ENCODE data around the gene A2ML1. TPM values are rescaled to one million over a fixed set of nuclear protein-coding genes. Genes with fewer than 3 reads are reported as not detected.
"Not testable (repeated sequence)": the region's sequence is repeated elsewhere in the genome, so short reads cannot be mapped to it uniquely, and the experiment has no call there.

Gene A2ML1
- total RNA-seq, 1 donor from 2014 or later = not detected

GRCh38 chr12:8914716-8915526, 92.5 kb downstream of the A2ML1 start:
- ATAC-seq (ENCODE audit: low read depth) (peak; percentile 83), DNase-seq (peak; percentile 65)
- no peak for TF ChIP-seq CTCF (IDR thresholded peaks at IDR 0.05)
- intact Hi-C loops (cut with micrococcal nuclease) = loop anchor here (1.0 to 2.0 kb wide), 2 partner anchors 34 to 672 kb away; partner anchors contain the start of gene M6PR
- H3K4me3 Mint-ChIP-seq = no peak overlapping the region
- peaks cover 25% of the 10 kb centered on the region for H3K4me1 Mint-ChIP-seq
- H3K27ac Mint-ChIP-seq = no peak overlapping the region
- no peaks in the 10 kb centered on the region for H3K27me3 Mint-ChIP-seq
- ChIA-PET POLR2A (interaction anchor here (1.0 to 1.3 kb wide), 2 partner anchors 35 to 218 kb away, joined by 3 to 8 read pairs; partner anchors contain the start of genes M6PR and RIMKLB), CTCF (interaction anchor here (1.0 to 1.6 kb wide), 2 partner anchors 35 to 124 kb away, joined by 3 to 5 read pairs (median 3); partner anchors contain the start of gene M6PR)
- H3K36me3 Mint-ChIP-seq (ENCODE audit: low read depth) = peaks cover 9% of the 10 kb centered on the region
- H3K9me3 Mint-ChIP-seq = no peaks in the 10 kb centered on the region

- H3K4me1 Mint-ChIP-seq = peaks cover 25% of the 10 kb centered on the region
- intact Hi-C loops (cut with micrococcal nuclease) = no loop called here
- no peaks in the 10 kb centered on the region for H3K9me3 Mint-ChIP-seq
- peaks cover 15% of the 10 kb centered on the region for H3K36me3 Mint-ChIP-seq (ENCODE audit: low read depth)
- H3K4me3 Mint-ChIP-seq = no peak overlapping the region
- ATAC-seq (ENCODE audit: low read depth) (no peak), DNase-seq (no peak)
- no peak overlapping the region for H3K27ac Mint-ChIP-seq
- CTCF ChIA-PET = interaction anchor here (1.3 kb wide), 1 partner anchor 33 kb away, joined by 5 read pairs; the partner anchor contains the start of gene M6PR
- H3K27me3 Mint-ChIP-seq = no peaks in the 10 kb centered on the region
- POLR2A ChIA-PET = no interaction called here
- TF ChIP-seq CTCF (IDR thresholded peaks at IDR 0.05) = no peak
Measured at GRCh38 chr12:8916154-8916553, 93.7 kb downstream of the A2ML1 start.

GRCh38 chr12:8917031-8917430, 94.6 kb downstream of the A2ML1 start:
- Mint-ChIP-seq H3K4me3 (no peak overlapping the region), H3K4me1 (peaks cover 19% of the 10 kb centered on the region), H3K36me3 (ENCODE audit: low read depth) (peaks cover 20% of the 10 kb centered on the region), H3K9me3 (no peaks in the 10 kb centered on the region), H3K27me3 (no peaks in the 10 kb centered on the region), H3K27ac (no peak overlapping the region)
- CTCF ChIA-PET = interaction anchor here (1.1 kb wide), 1 partner anchor 26 kb away, joined by 4 read pairs; no protein-coding TSS in a partner anchor
- POLR2A ChIA-PET = interaction anchor here (0.5 to 1.5 kb wide), 2 partner anchors 32 to 211 kb away, joined by 4 to 5 read pairs; partner anchors contain the start of gene M6PR
- no peak for TF ChIP-seq CTCF (IDR thresholded peaks at IDR 0.05)
- DNase-seq (no peak), ATAC-seq (ENCODE audit: low read depth) (no peak)
- intact Hi-C loops (cut with micrococcal nuclease) = no loop called here

GRCh38 chr12:8917751-8918150, 95.3 kb downstream of the A2ML1 start:
- H3K27me3 Mint-ChIP-seq = no peaks in the 10 kb centered on the region
- H3K27ac Mint-ChIP-seq = no peak overlapping the region
- ATAC-seq (ENCODE audit: low read depth) (no peak), DNase-seq (no peak)
- no peak overlapping the region for H3K4me3 Mint-ChIP-seq
- intact Hi-C loops (cut with micrococcal nuclease) = no loop called here
- POLR2A ChIA-PET = interaction anchor here (1.5 kb wide), 1 partner anchor 31 kb away, joined by 5 read pairs; the partner anchor contains the start of gene M6PR
- no peak for TF ChIP-seq CTCF (IDR thresholded peaks at IDR 0.05)
- CTCF ChIA-PET = interaction anchor here (1.1 kb wide), 1 partner anchor 27 kb away, joined by 4 read pairs; no protein-coding TSS in a partner anchor
- peaks cover 27% of the 10 kb centered on the region for H3K36me3 Mint-ChIP-seq (ENCODE audit: low read depth)
- no peaks in the 10 kb centered on the region for H3K9me3 Mint-ChIP-seq
- peaks cover 13% of the 10 kb centered on the region for H3K4me1 Mint-ChIP-seq

GRCh38 chr12:8919643-8920042, 97.2 kb downstream of the A2ML1 start:
- H3K27me3 Mint-ChIP-seq; H3K4me3 Mint-ChIP-seq; intact Hi-C loops (cut with micrococcal nuclease); ATAC-seq (ENCODE audit: low read depth); H3K27ac Mint-ChIP-seq; CTCF ChIA-PET; H3K4me1 Mint-ChIP-seq; H3K9me3 Mint-ChIP-seq; DNase-seq; POLR2A ChIA-PET: not testable (repeated sequence)
- peaks cover 32% of the 10 kb centered on the region for H3K36me3 Mint-ChIP-seq (ENCODE audit: low read depth)

Measured in activated B cell treated with CpG ODN at 0.5 μM for 24 hours (primary cell).